Raji (cell line): ENCODE measurements around the gene SHANK1.

Experiments
- POLR2A ChIP-seq: IDR thresholded peaks from 2 replicates; pipeline ENCODE4 v1.6.1; 2011; ENCODE audit warnings: low read depth, low read length, control low read depth; ENCODE audit not compliant: insufficient read depth

Gene SHANK1

GRCh38 chr19:50725911-50726230, 6.3 kb upstream of the SHANK1 start:
- TF ChIP-seq POLR2A, result no peak

- no peak for TF ChIP-seq POLR2A
Measured at GRCh38 chr19:50725218-50725910, 5.8 kb upstream of the SHANK1 start.

- peak; percentile 98 for TF ChIP-seq POLR2A
Measured at GRCh38 chr19:50724522-50725217, 5.1 kb upstream of the SHANK1 start.

GRCh38 chr19:50723735-50724521, 4.3 kb upstream of the SHANK1 start:
- TF ChIP-seq POLR2A, result peak; percentile 69

GRCh38 chr19:50723069-50723468, 3.5 kb upstream of the SHANK1 start, which contains the start of gene CLEC11A:
Gene CLEC11A, plus strand, starts transcription at chr19:50723364. Its CDS starts 162 bp downstream, at chr19:50723526.
- no peak for TF ChIP-seq POLR2A

GRCh38 chr19:50722201-50723013, 2.8 kb upstream of the SHANK1 start:
- no peak for TF ChIP-seq POLR2A

GRCh38 chr19:50721441-50722137, 2.0 kb upstream of the SHANK1 start:
- no peak for TF ChIP-seq POLR2A

GRCh38 chr19:50720921-50721381, 1.3 kb upstream of the SHANK1 start:
- no peak for TF ChIP-seq POLR2A

- no peak for TF ChIP-seq POLR2A
Measured at GRCh38 chr19:50720181-50720920, 749 bp upstream of the SHANK1 start.

GRCh38 chr19:50719119-50719435, 525 bp downstream of the SHANK1 start:
- no peak for TF ChIP-seq POLR2A

GRCh38 chr19:50718255-50719118, 1.1 kb downstream of the SHANK1 start:
- TF ChIP-seq POLR2A, result no peak

GRCh38 chr19:50717891-50718254, 1.7 kb downstream of the SHANK1 start:
- TF ChIP-seq POLR2A, result no peak
